ENCODE results near the gene DPYSL3.

DPYSL3 gene

GRCh38 chr5:147487031-147487750, 22.7 kb downstream of the DPYSL3 start:
- no peaks in the 10 kb centered on the region for H3K4me1 ChIP-seq (ENCODE audit: control insufficient read depth, insufficient read depth, low read length, poor library complexity, severe bottlenecking)
- no peaks in the 10 kb centered on the region for H3K36me3 ChIP-seq (ENCODE audit: control insufficient read depth, insufficient read depth, low read length)
- H3K27me3 ChIP-seq (replicated peaks; ENCODE audit: control insufficient read depth, insufficient read depth, low read length, poor library complexity, severe bottlenecking): no peaks in the 10 kb centered on the region
- no peaks in the 10 kb centered on the region for H3K9me3 ChIP-seq (ENCODE audit: control insufficient read depth, low read length)
- DNase-seq: no peak
- no peak overlapping the region for H3K27ac ChIP-seq (ENCODE audit: insufficient read depth, low read length, poor library complexity, severe bottlenecking)
- no peak overlapping the region for H3K4me3 ChIP-seq (ENCODE audit: insufficient read depth, low read depth, low read length, poor library complexity, severe bottlenecking)

- H3K36me3 ChIP-seq (ENCODE audit: control insufficient read depth, insufficient read depth, low read length): no peaks in the 10 kb centered on the region
- no peak for DNase-seq
- no peak overlapping the region for H3K27ac ChIP-seq (ENCODE audit: insufficient read depth, low read length, poor library complexity, severe bottlenecking)
- H3K4me1 ChIP-seq (ENCODE audit: control insufficient read depth, insufficient read depth, low read length, poor library complexity, severe bottlenecking): no peaks in the 10 kb centered on the region
- no peaks in the 10 kb centered on the region for H3K27me3 ChIP-seq (replicated peaks; ENCODE audit: control insufficient read depth, insufficient read depth, low read length, poor library complexity, severe bottlenecking)
- H3K4me3 ChIP-seq (ENCODE audit: insufficient read depth, low read depth, low read length, poor library complexity, severe bottlenecking): no peak overlapping the region
- H3K9me3 ChIP-seq (ENCODE audit: control insufficient read depth, low read length): no peaks in the 10 kb centered on the region
These were observed 24.1 kb downstream of the DPYSL3 start for GRCh38 chr5:147485814-147486213.

GRCh38 chr5:147485046-147485445, 24.8 kb downstream of the DPYSL3 start:
- DNase-seq: no peak
- Histone ChIP-seq H3K36me3 (ENCODE audit: control insufficient read depth, insufficient read depth, low read length) (no peaks in the 10 kb centered on the region), H3K4me3 (ENCODE audit: insufficient read depth, low read depth, low read length, poor library complexity, severe bottlenecking) (no peak overlapping the region), H3K27me3 (replicated peaks; ENCODE audit: control insufficient read depth, insufficient read depth, low read length, poor library complexity, severe bottlenecking) (no peaks in the 10 kb centered on the region), H3K27ac (ENCODE audit: insufficient read depth, low read length, poor library complexity, severe bottlenecking) (no peak overlapping the region), H3K4me1 (ENCODE audit: control insufficient read depth, insufficient read depth, low read length, poor library complexity, severe bottlenecking) (no peaks in the 10 kb centered on the region), H3K9me3 (ENCODE audit: control insufficient read depth, low read length) (no peaks in the 10 kb centered on the region)

- no peak for DNase-seq
- no peak overlapping the region for H3K4me3 ChIP-seq (ENCODE audit: insufficient read depth, low read depth, low read length, poor library complexity, severe bottlenecking)
- no peaks in the 10 kb centered on the region for H3K4me1 ChIP-seq (ENCODE audit: control insufficient read depth, insufficient read depth, low read length, poor library complexity, severe bottlenecking)
- no peaks in the 10 kb centered on the region for H3K9me3 ChIP-seq (ENCODE audit: control insufficient read depth, low read length)
- no peaks in the 10 kb centered on the region for H3K27me3 ChIP-seq (replicated peaks; ENCODE audit: control insufficient read depth, insufficient read depth, low read length, poor library complexity, severe bottlenecking)
- H3K27ac ChIP-seq (ENCODE audit: insufficient read depth, low read length, poor library complexity, severe bottlenecking): no peak overlapping the region
- H3K36me3 ChIP-seq (ENCODE audit: control insufficient read depth, insufficient read depth, low read length): no peaks in the 10 kb centered on the region
These were observed 25.2 kb downstream of the DPYSL3 start for GRCh38 chr5:147484708-147485020.

GRCh38 chr5:147483961-147484707, 25.7 kb downstream of the DPYSL3 start:
- Histone ChIP-seq H3K9me3 (ENCODE audit: control insufficient read depth, low read length) (no peaks in the 10 kb centered on the region), H3K27me3 (replicated peaks; ENCODE audit: control insufficient read depth, insufficient read depth, low read length, poor library complexity, severe bottlenecking) (no peaks in the 10 kb centered on the region), H3K27ac (ENCODE audit: insufficient read depth, low read length, poor library complexity, severe bottlenecking) (no peak overlapping the region), H3K36me3 (ENCODE audit: control insufficient read depth, insufficient read depth, low read length) (no peaks in the 10 kb centered on the region), H3K4me3 (ENCODE audit: insufficient read depth, low read depth, low read length, poor library complexity, severe bottlenecking) (no peak overlapping the region), H3K4me1 (ENCODE audit: control insufficient read depth, insufficient read depth, low read length, poor library complexity, severe bottlenecking) (no peaks in the 10 kb centered on the region)
- no peak for DNase-seq

- Histone ChIP-seq H3K36me3 (ENCODE audit: control insufficient read depth, insufficient read depth, low read length) (no peaks in the 10 kb centered on the region), H3K9me3 (ENCODE audit: control insufficient read depth, low read length) (no peaks in the 10 kb centered on the region), H3K4me3 (ENCODE audit: insufficient read depth, low read depth, low read length, poor library complexity, severe bottlenecking) (no peak overlapping the region), H3K27me3 (replicated peaks; ENCODE audit: control insufficient read depth, insufficient read depth, low read length, poor library complexity, severe bottlenecking) (no peaks in the 10 kb centered on the region), H3K4me1 (ENCODE audit: control insufficient read depth, insufficient read depth, low read length, poor library complexity, severe bottlenecking) (no peaks in the 10 kb centered on the region), H3K27ac (ENCODE audit: insufficient read depth, low read length, poor library complexity, severe bottlenecking) (no peak overlapping the region)
- DNase-seq: no peak
These were observed 26.6 kb downstream of the DPYSL3 start for GRCh38 chr5:147483188-147483790.

GRCh38 chr5:147482706-147483180, 27.1 kb downstream of the DPYSL3 start:
- H3K27ac ChIP-seq (ENCODE audit: insufficient read depth, low read length, poor library complexity, severe bottlenecking): no peak overlapping the region
- no peaks in the 10 kb centered on the region for H3K36me3 ChIP-seq (ENCODE audit: control insufficient read depth, insufficient read depth, low read length)
- no peaks in the 10 kb centered on the region for H3K27me3 ChIP-seq (replicated peaks; ENCODE audit: control insufficient read depth, insufficient read depth, low read length, poor library complexity, severe bottlenecking)
- no peak for DNase-seq
- H3K4me3 ChIP-seq (ENCODE audit: insufficient read depth, low read depth, low read length, poor library complexity, severe bottlenecking): no peak overlapping the region
- no peaks in the 10 kb centered on the region for H3K4me1 ChIP-seq (ENCODE audit: control insufficient read depth, insufficient read depth, low read length, poor library complexity, severe bottlenecking)
- H3K9me3 ChIP-seq (ENCODE audit: control insufficient read depth, low read length): no peaks in the 10 kb centered on the region

- H3K9me3 ChIP-seq (ENCODE audit: control insufficient read depth, low read length): no peaks in the 10 kb centered on the region
- H3K27ac ChIP-seq (ENCODE audit: insufficient read depth, low read length, poor library complexity, severe bottlenecking): no peak overlapping the region
- no peaks in the 10 kb centered on the region for H3K36me3 ChIP-seq (ENCODE audit: control insufficient read depth, insufficient read depth, low read length)
- no peaks in the 10 kb centered on the region for H3K4me1 ChIP-seq (ENCODE audit: control insufficient read depth, insufficient read depth, low read length, poor library complexity, severe bottlenecking)
- H3K27me3 ChIP-seq (replicated peaks; ENCODE audit: control insufficient read depth, insufficient read depth, low read length, poor library complexity, severe bottlenecking): no peaks in the 10 kb centered on the region
- H3K4me3 ChIP-seq (ENCODE audit: insufficient read depth, low read depth, low read length, poor library complexity, severe bottlenecking): no peak overlapping the region
- DNase-seq: no peak
These were observed 27.8 kb downstream of the DPYSL3 start for GRCh38 chr5:147481874-147482705.

- H3K4me3 ChIP-seq (ENCODE audit: insufficient read depth, low read depth, low read length, poor library complexity, severe bottlenecking): no peak overlapping the region
- H3K4me1 ChIP-seq (ENCODE audit: control insufficient read depth, insufficient read depth, low read length, poor library complexity, severe bottlenecking): no peaks in the 10 kb centered on the region
- no peak for DNase-seq
- H3K9me3 ChIP-seq (ENCODE audit: control insufficient read depth, low read length): no peaks in the 10 kb centered on the region
- no peaks in the 10 kb centered on the region for H3K27me3 ChIP-seq (replicated peaks; ENCODE audit: control insufficient read depth, insufficient read depth, low read length, poor library complexity, severe bottlenecking)
- H3K27ac ChIP-seq (ENCODE audit: insufficient read depth, low read length, poor library complexity, severe bottlenecking): no peak overlapping the region
- H3K36me3 ChIP-seq (ENCODE audit: control insufficient read depth, insufficient read depth, low read length): no peaks in the 10 kb centered on the region
These were observed 28.5 kb downstream of the DPYSL3 start for GRCh38 chr5:147481376-147481775.

Data from effector memory CD4-positive, alpha-beta T cell (primary cell).